HCT116 (cell line): ENCODE data around the gene RNF4. TPM values are rescaled to one million over a fixed set of nuclear protein-coding genes. Genes with fewer than 3 reads are reported as not detected.

Experiments
- ATAC-seq: fragments of 200-7000 bp; cut with Tn5 transposase; 2 replicates; pipeline ENCODE4 v1.9.1; 2020; ENCODE audit warnings: mild to moderate bottlenecking, moderate library complexity
- BruUV-seq: library from RNA; stranded (reverse); fragments of 400-500 nt; replicated peaks from 2 replicates; lab custom pipeline; 2021; lab: Mats Ljungman, UMichigan
- CTCF ChIA-PET: fragments of 300-600 bp; sonication (Branson Sonifier 250); formaldehyde crosslinking; loops from one replicate; lab custom pipeline; 2021; ENCODE audit warnings: antibody characterized with exemption; lab: Charles Lee
- POLR2A ChIA-PET: fragments of 300-600, 350-600 bp; sonication (Branson Sonifier 250); formaldehyde crosslinking; loops from one replicate; lab custom pipeline; 2021; ENCODE audit warnings: antibody characterized with exemption; lab: Charles Lee
- RAD21 ChIA-PET, 2 experiments: fragments of 300-600 bp; sonication (Branson Sonifier 250); formaldehyde crosslinking; loops; one replicate each; lab custom pipeline; 2023; ENCODE audit warnings: low total read pairs in 2 of 2; ENCODE audit not compliant: uncharacterized antibody in 2 of 2, unreplicated experiment in 2 of 2, low non-redundant PET in 1 of 2; lab: Charles Lee
- DNase-seq: peaks from one replicate; pipeline ENCODE4 v3.0.0-alpha.2; 2010; ENCODE audit warnings: low read depth, low spot score
- H2AFZ ChIP-seq: fragments of 200-600 bp; shearing (Covaris generic), sonication (generic); 2 replicates; pipeline ENCODE4 v1.6.1; 2017; ENCODE audit warnings: low read depth, mixed run types, mixed read lengths, antibody characterized with exemption, low read length; ENCODE audit not compliant: poor library complexity, severe bottlenecking
- H3K27ac ChIP-seq: 2 replicates; pipeline ENCODE4 v1.5.1; 2012; ENCODE audit warnings: low read depth, low read length
- H3K27me3 ChIP-seq: fragments of 200-600 bp; sonication (generic); 2 replicates; pipeline ENCODE4 v1.6.1; 2016; ENCODE audit warnings: mixed run types, low read length, mixed read lengths; ENCODE audit not compliant: insufficient read depth
- H3K36me3 ChIP-seq, 2 experiments: fragments of 200-500 bp in 1 of 2; fragments of 200-600 bp in 1 of 2; sonication (Bioruptor generic) in 1 of 2; sonication (generic) in 1 of 2; 2 replicates each; pipeline versions ENCODE4 v1.5.1 to v1.6.1; 2014 to 2016; ENCODE audit warnings: low read length in 2 of 2, inconsistent platforms in 1 of 2, mixed read lengths in 1 of 2, mixed run types in 1 of 2; ENCODE audit not compliant: insufficient read depth in 2 of 2, control insufficient read depth in 1 of 2
- H3K4me1 ChIP-seq, 2 experiments: fragments of 200-600 bp in 1 of 2; sonication (generic) in 1 of 2; 2 replicates each; pipeline versions ENCODE4 v1.5.1 to v1.6.1; 2012 to 2017; ENCODE audit warnings: low read length in 2 of 2, inconsistent platforms in 1 of 2, mild to moderate bottlenecking in 1 of 2, mixed read lengths in 1 of 2, mixed run types in 1 of 2, moderate library complexity in 1 of 2; ENCODE audit not compliant: insufficient read depth in 2 of 2, control insufficient read depth in 1 of 2
- H3K4me2 ChIP-seq: fragments of 200-600 bp; sonication (generic); 2 replicates; pipeline ENCODE4 v1.6.1; 2017; ENCODE audit warnings: mixed run types, low read length, mixed read lengths
- H3K4me3 ChIP-seq, 2 experiments: fragments of 200-600 bp in 1 of 2; sonication (generic) in 1 of 2; replicated peaks in 1 of 2; 2 replicates each; pipeline ENCODE4 v1.5.1; 2011 to 2016; ENCODE audit warnings: low read length in 2 of 2, control low read depth in 1 of 2, low read depth in 1 of 2, mild to moderate bottlenecking in 1 of 2, mixed read lengths in 1 of 2, mixed run types in 1 of 2
- H3K79me2 ChIP-seq: fragments of 200-600 bp; sonication (generic); 2 replicates; pipeline ENCODE4 v1.6.1; 2017; ENCODE audit warnings: mild to moderate bottlenecking, mixed run types, low read length, moderate library complexity, mixed read lengths; ENCODE audit not compliant: insufficient read depth
- H3K9ac ChIP-seq: fragments of 200-600 bp; sonication (generic); 2 replicates; pipeline ENCODE4 v1.6.1; 2016; ENCODE audit warnings: low read length, mixed read lengths
- H3K9me2 ChIP-seq: fragments of 200-600 bp; sonication (generic), shearing (Covaris generic); 2 replicates; pipeline ENCODE4 v1.6.1; 2017; ENCODE audit warnings: mixed run types, mild to moderate bottlenecking, moderate library complexity; ENCODE audit not compliant: insufficient read depth
- H3K9me3 ChIP-seq, 2 experiments: fragments of 200-500 bp in 1 of 2; fragments of 200-600 bp in 1 of 2; sonication (Bioruptor generic) in 1 of 2; sonication (generic) in 1 of 2; 2 replicates each; pipeline ENCODE4 v1.6.1; 2014 to 2017; ENCODE audit warnings: low read length in 2 of 2, mixed read lengths in 2 of 2, inconsistent platforms in 1 of 2, low read depth in 1 of 2, mild to moderate bottlenecking in 1 of 2, mixed run types in 1 of 2, moderate library complexity in 1 of 2; ENCODE audit not compliant: control insufficient read depth in 1 of 2, insufficient read depth in 1 of 2
- H4K20me1 ChIP-seq: fragments of 200-600 bp; sonication (generic), shearing (Covaris generic); 2 replicates; pipeline ENCODE4 v1.6.1; 2017; ENCODE audit warnings: mixed run types, mild to moderate bottlenecking, moderate library complexity; ENCODE audit not compliant: insufficient read depth
- CEBPB ChIP-seq: IDR thresholded peaks from 2 replicates; pipeline ENCODE4 v1.6.1; 2012; ENCODE audit warnings: low read depth
- ELF1 ChIP-seq: IDR thresholded peaks from 2 replicates; pipeline ENCODE4 v1.6.1; 2012; ENCODE audit warnings: low read depth, borderline replicate concordance
- FOSL1 ChIP-seq: IDR thresholded peaks from 2 replicates; pipeline ENCODE4 v1.6.1; 2012; ENCODE audit warnings: low read depth
- POLR2A ChIP-seq: IDR thresholded peaks from 2 replicates; pipeline ENCODE4 v1.7.0; 2011; ENCODE audit warnings: borderline replicate concordance; ENCODE audit not compliant: insufficient read depth, insufficient read length; ENCODE audit errors: extremely low read depth
- POLR2AphosphoS5 ChIP-seq: IDR thresholded peaks from 2 replicates; pipeline ENCODE4 v1.6.1; 2011; ENCODE audit warnings: mild to moderate bottlenecking, low read depth, low read length, moderate library complexity
- SIN3A ChIP-seq: IDR thresholded peaks from 2 replicates; pipeline ENCODE4 v1.6.1; 2012; ENCODE audit warnings: low read depth
- SP1 ChIP-seq: IDR thresholded peaks from 2 replicates; pipeline ENCODE4 v1.6.1; 2012; ENCODE audit warnings: low read depth
- YY1 ChIP-seq: IDR thresholded peaks from 2 replicates; pipeline ENCODE4 v1.6.1; 2011; ENCODE audit warnings: low read length, low read depth, moderate library complexity, mild to moderate bottlenecking; ENCODE audit not compliant: insufficient replicate concordance; ENCODE audit errors: extremely low read depth
- intact Hi-C: fragments of 100-400 bp; cut with micrococcal nuclease; formaldehyde crosslinking; loops from 2 replicates; pipeline ENCODE4 v1.10.0; 2022
- total RNA-seq: library from RNA; stranded (reverse); gene quantifications from one replicate; pipeline ENCODE4 v1.2.1, GENCODE V29; 2021; ENCODE audit not compliant: unreplicated experiment
- TF ChIP-seq, protein P1 (sequence below): IDR thresholded peaks from 2 replicates; pipeline ENCODE4 v1.6.1; 2012
- TF ChIP-seq, protein P2 (sequence below): IDR thresholded peaks from 2 replicates; pipeline ENCODE4 v1.6.1; 2012; ENCODE audit warnings: low read depth
- TF ChIP-seq, protein P3 (sequence below): IDR thresholded peaks from 2 replicates; pipeline ENCODE4 v1.6.1; 2011; ENCODE audit warnings: mild to moderate bottlenecking, low read length, moderate library complexity; ENCODE audit not compliant: insufficient replicate concordance; ENCODE audit errors: extremely low read depth
- TF ChIP-seq, protein P4 (sequence below), 3 experiments: fragments of 200-600 bp in 1 of 3; sonication (generic) in 1 of 3; IDR thresholded peaks in 2 of 3; conservative IDR thresholded peaks in 1 of 3; 2 replicates each; pipeline ENCODE4 v1.5.1; 2012 to 2017; ENCODE audit warnings: low read depth in 2 of 3, low read length in 2 of 3, antibody characterized with exemption in 1 of 3, borderline replicate concordance in 1 of 3, control low read depth in 1 of 3, mild to moderate bottlenecking in 1 of 3, mixed read lengths in 1 of 3, mixed run types in 1 of 3, moderate library complexity in 1 of 3; ENCODE audit not compliant: insufficient read depth in 1 of 3

Gene RNF4
- total RNA-seq, 1 experiment from 2014 or later: 62.3 TPM

DNA sequence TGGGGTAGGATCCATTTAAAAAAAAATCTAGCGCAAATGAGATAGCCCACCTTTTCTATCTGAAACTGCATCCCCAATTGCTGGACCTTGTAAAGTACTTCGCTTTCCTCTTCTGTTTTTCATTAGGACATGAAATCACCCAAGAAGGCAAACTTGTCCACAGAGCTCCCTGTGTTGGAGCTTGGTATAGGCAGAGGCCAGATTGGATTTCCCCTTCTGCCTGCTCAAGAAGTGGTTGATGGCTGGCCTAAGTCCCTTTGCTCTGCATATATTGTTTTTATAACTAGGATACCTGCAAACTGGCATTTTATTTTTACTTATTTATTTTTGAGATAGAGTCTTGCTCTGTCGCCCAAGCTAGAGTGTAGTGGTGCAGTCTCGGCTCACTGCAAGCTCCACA, 28.4 kb downstream of the RNF4 start:
- Histone ChIP-seq H3K27ac (no peak overlapping the region), H3K27me3 (no peaks in the 10 kb centered on the region), H3K79me2 (peaks cover 90% of the 10 kb centered on the region), H4K20me1 (no peaks in the 10 kb centered on the region), H3K36me3 (peaks cover 46 to 52% of the 10 kb centered on the region in 2 experiments), H3K9me2 (no peaks in the 10 kb centered on the region), H3K4me1 (no peaks in the 10 kb centered on the region), H3K4me3 (no peak overlapping the region), H2AFZ (no peak overlapping the region), H3K9ac (no peak overlapping the region), H3K9me3 (no peaks in the 10 kb centered on the region), H3K4me2 (no peak overlapping the region)
- ChIA-PET POLR2A (no interaction called here), CTCF (no interaction called here), RAD21 (no interaction called here)
- DNase-seq (no peak), ATAC-seq (no peak)
- TF ChIP-seq FOSL1 (no peak), POLR2A (no peak), CEBPB (no peak)
- TF ChIP-seq, protein P1, sequence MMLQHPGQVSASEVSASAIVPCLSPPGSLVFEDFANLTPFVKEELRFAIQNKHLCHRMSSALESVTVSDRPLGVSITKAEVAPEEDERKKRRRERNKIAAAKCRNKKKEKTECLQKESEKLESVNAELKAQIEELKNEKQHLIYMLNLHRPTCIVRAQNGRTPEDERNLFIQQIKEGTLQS: no peak
- no TSS peak for BruUV-seq
- intact Hi-C loops: no loop called here

DNA sequence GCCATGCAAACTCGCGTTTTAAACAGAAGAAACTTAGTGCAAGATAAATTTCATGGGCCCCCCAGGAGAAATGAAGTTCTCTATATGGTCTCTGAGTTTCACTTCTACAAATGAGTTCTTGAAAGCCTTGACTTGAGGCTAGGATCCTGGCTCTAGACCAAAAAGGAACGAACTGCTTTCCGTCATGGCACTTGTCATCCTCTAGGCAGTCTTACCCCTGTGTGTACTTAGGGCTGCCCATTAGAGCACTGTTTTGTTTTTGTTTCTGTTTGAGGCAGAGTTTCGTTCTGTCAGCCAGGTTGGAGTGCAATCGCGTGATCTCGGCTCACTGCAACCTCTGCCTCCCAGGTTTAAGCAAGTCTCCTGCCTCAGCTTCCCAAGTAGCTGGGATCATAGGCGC, 29.0 kb downstream of the RNF4 start:
- Histone ChIP-seq H3K9me3 (no peaks in the 10 kb centered on the region), H3K27me3 (no peaks in the 10 kb centered on the region), H2AFZ (no peak overlapping the region), H3K79me2 (peaks cover 89% of the 10 kb centered on the region), H3K36me3 (peaks cover 44 to 49% of the 10 kb centered on the region in 2 experiments), H3K27ac (no peak overlapping the region), H3K4me1 (no peaks in the 10 kb centered on the region), H4K20me1 (no peaks in the 10 kb centered on the region), H3K4me2 (no peak overlapping the region), H3K9me2 (no peaks in the 10 kb centered on the region), H3K4me3 (no peak overlapping the region), H3K9ac (no peak overlapping the region)
- intact Hi-C loops: no loop called here
- RAD21 ChIA-PET: no interaction called here
- DNase-seq (no peak), ATAC-seq (no peak)
- BruUV-seq: no TSS peak
- CTCF ChIA-PET: no interaction called here
- POLR2A ChIA-PET: no interaction called here
- TF ChIP-seq SP1 (no peak), POLR2AphosphoS5 (no peak), YY1 (no peak), ELF1 (no peak), SIN3A (no peak), FOSL1 (no peak)
- TF ChIP-seq, protein P2, sequence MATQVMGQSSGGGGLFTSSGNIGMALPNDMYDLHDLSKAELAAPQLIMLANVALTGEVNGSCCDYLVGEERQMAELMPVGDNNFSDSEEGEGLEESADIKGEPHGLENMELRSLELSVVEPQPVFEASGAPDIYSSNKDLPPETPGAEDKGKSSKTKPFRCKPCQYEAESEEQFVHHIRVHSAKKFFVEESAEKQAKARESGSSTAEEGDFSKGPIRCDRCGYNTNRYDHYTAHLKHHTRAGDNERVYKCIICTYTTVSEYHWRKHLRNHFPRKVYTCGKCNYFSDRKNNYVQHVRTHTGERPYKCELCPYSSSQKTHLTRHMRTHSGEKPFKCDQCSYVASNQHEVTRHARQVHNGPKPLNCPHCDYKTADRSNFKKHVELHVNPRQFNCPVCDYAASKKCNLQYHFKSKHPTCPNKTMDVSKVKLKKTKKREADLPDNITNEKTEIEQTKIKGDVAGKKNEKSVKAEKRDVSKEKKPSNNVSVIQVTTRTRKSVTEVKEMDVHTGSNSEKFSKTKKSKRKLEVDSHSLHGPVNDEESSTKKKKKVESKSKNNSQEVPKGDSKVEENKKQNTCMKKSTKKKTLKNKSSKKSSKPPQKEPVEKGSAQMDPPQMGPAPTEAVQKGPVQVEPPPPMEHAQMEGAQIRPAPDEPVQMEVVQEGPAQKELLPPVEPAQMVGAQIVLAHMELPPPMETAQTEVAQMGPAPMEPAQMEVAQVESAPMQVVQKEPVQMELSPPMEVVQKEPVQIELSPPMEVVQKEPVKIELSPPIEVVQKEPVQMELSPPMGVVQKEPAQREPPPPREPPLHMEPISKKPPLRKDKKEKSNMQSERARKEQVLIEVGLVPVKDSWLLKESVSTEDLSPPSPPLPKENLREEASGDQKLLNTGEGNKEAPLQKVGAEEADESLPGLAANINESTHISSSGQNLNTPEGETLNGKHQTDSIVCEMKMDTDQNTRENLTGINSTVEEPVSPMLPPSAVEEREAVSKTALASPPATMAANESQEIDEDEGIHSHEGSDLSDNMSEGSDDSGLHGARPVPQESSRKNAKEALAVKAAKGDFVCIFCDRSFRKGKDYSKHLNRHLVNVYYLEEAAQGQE: no peak
- TF ChIP-seq, protein P3, sequence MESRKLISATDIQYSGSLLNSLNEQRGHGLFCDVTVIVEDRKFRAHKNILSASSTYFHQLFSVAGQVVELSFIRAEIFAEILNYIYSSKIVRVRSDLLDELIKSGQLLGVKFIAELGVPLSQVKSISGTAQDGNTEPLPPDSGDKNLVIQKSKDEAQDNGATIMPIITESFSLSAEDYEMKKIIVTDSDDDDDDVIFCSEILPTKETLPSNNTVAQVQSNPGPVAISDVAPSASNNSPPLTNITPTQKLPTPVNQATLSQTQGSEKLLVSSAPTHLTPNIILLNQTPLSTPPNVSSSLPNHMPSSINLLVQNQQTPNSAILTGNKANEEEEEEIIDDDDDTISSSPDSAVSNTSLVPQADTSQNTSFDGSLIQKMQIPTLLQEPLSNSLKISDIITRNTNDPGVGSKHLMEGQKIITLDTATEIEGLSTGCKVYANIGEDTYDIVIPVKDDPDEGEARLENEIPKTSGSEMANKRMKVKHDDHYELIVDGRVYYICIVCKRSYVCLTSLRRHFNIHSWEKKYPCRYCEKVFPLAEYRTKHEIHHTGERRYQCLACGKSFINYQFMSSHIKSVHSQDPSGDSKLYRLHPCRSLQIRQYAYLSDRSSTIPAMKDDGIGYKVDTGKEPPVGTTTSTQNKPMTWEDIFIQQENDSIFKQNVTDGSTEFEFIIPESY: no peak
- TF ChIP-seq, protein P1: no peak
- TF ChIP-seq, protein P4, sequence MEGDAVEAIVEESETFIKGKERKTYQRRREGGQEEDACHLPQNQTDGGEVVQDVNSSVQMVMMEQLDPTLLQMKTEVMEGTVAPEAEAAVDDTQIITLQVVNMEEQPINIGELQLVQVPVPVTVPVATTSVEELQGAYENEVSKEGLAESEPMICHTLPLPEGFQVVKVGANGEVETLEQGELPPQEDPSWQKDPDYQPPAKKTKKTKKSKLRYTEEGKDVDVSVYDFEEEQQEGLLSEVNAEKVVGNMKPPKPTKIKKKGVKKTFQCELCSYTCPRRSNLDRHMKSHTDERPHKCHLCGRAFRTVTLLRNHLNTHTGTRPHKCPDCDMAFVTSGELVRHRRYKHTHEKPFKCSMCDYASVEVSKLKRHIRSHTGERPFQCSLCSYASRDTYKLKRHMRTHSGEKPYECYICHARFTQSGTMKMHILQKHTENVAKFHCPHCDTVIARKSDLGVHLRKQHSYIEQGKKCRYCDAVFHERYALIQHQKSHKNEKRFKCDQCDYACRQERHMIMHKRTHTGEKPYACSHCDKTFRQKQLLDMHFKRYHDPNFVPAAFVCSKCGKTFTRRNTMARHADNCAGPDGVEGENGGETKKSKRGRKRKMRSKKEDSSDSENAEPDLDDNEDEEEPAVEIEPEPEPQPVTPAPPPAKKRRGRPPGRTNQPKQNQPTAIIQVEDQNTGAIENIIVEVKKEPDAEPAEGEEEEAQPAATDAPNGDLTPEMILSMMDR (IDR thresholded peaks at IDR 0.05 in 2 of 3, conservative IDR thresholded peaks at IDR 0.05 in 1 of 3; ENCODE audit: borderline replicate concordance in 1 of 3, insufficient read depth in 1 of 3, low read depth in 2 of 3, low read length in 2 of 3): no peak
